Measurements from ENCODE around the gene ATP8B1. TPM values are rescaled to one million over a fixed set of nuclear protein-coding genes. Genes with fewer than 3 reads are reported as not detected.

The ATP8B1 gene
- total and polyA plus RNA-seq, 2 of the 8 experiments (the other 6 are each of a cell fraction or from before 2014, with no cell fraction given) = 1.1 to 4.6 TPM

GRCh38 chr18:57819119-57819518 lies 16.0 kb upstream of the ATP8B1 start:
- H3K18ac ChIP-seq (ENCODE audit: extremely low read depth, low read length) = no peak overlapping the region
- FAIRE-seq (no peak), DNase-seq (ENCODE audit: low read depth in 1 of 2, low spot score in 2 of 2) (no peak)
- POLR2A ChIA-PET (ENCODE audit: partially characterized antibody) = no interaction called here
- no peak overlapping the region for H2AK5ac ChIP-seq (ENCODE audit: low read depth, low read length)
- no peak overlapping the region for H4K8ac ChIP-seq (ENCODE audit: extremely low read depth, insufficient read depth, low read length)
- no peak overlapping the region for H3K14ac ChIP-seq (ENCODE audit: insufficient read length)
- no peak overlapping the region for H2BK20ac ChIP-seq (ENCODE audit: low read length)
- no peak overlapping the region for H2BK5ac ChIP-seq (ENCODE audit: low read depth, low read length)
- CTCF ChIA-PET (ENCODE audit: partially characterized antibody) = no interaction called here
- peaks cover 0 to 2% of the 10 kb centered on the region in 2 experiments for H4K20me1 ChIP-seq (replicated peaks in 1 of 2; ENCODE audit: control insufficient read depth in 1 of 2, insufficient read depth in 2 of 2, low read length in 2 of 2)
- WGBS, 2 experiments (ENCODE audit: extremely low coverage in 1 of 2, insufficient coverage in 1 of 2, insufficient read length in 1 of 2, insufficient replicate concordance in 2 of 2, low coverage in 1 of 2, low lambda C conversion rate in 2 of 2, missing lambda C conversion rate in 1 of 2) = 94% methylated on average over 3 of the region's 3 CpGs; no CpG with 5 or more reads in 1 of the 2 experiments
- H2BK12ac ChIP-seq (ENCODE audit: low read depth, low read length) = no peak overlapping the region
- H3K4ac ChIP-seq (replicated peaks; ENCODE audit: insufficient read length, low read depth, low read length) = no peak overlapping the region
- no peak overlapping the region for H3K27ac ChIP-seq (ENCODE audit: low read depth, low read length)
- no peaks in the 10 kb centered on the region for H3K4me1 ChIP-seq (replicated peaks in 1 of 4; ENCODE audit: control insufficient read depth in 3 of 4, insufficient read depth in 4 of 4, low read length in 3 of 4)
- no peaks in the 10 kb centered on the region for H3K9me3 ChIP-seq (ENCODE audit: insufficient read depth in 2 of 2, low read depth in 1 of 2, low read length in 1 of 2)
- H4K91ac ChIP-seq (replicated peaks; ENCODE audit: insufficient read length, low read length) = no peak overlapping the region
- no peaks in the 10 kb centered on the region for H3K79me1 ChIP-seq (ENCODE audit: low read depth, low read length)
- no peak overlapping the region for H3K56ac ChIP-seq (replicated peaks; ENCODE audit: insufficient read length, low read depth, low read length)
- no peaks in the 10 kb centered on the region for H3K23me2 ChIP-seq (ENCODE audit: low read depth, low read length)
- H3K9ac ChIP-seq (replicated peaks in 1 of 4; ENCODE audit: extremely low read depth in 1 of 4, low read depth in 3 of 4, low read length in 3 of 4) = no peak overlapping the region
- no peak overlapping the region for H3K23ac ChIP-seq (ENCODE audit: insufficient read length)
- no peak overlapping the region for H3K4me2 ChIP-seq (ENCODE audit: insufficient read depth in 1 of 2, low read depth in 2 of 2, low read length in 2 of 2)
- H3K4me3 ChIP-seq (ENCODE audit: extremely low read depth in 1 of 4, insufficient read depth in 2 of 4, low read depth in 3 of 4, low read length in 4 of 4) = no peak overlapping the region
- H2BK15ac ChIP-seq (ENCODE audit: low read length) = no peak overlapping the region
- no peaks in the 10 kb centered on the region for H3K36me3 ChIP-seq (ENCODE audit: control insufficient read depth in 2 of 4, insufficient read depth in 4 of 4, low read length in 3 of 4)
- no peak overlapping the region for H4K5ac ChIP-seq (ENCODE audit: insufficient read length, low read depth, low read length)
- H3K79me2 ChIP-seq (ENCODE audit: control insufficient read depth in 1 of 2, insufficient read depth in 2 of 2, low read length in 2 of 2) = no peaks in the 10 kb centered on the region
- H2AFZ ChIP-seq (ENCODE audit: low read length) = no peak overlapping the region
- H3K27me3 ChIP-seq (replicated peaks in 1 of 4; ENCODE audit: control insufficient read depth in 3 of 4, extremely low read depth in 1 of 4, insufficient read depth in 3 of 4, low read length in 3 of 4) = no peaks in the 10 kb centered on the region
- H2BK120ac ChIP-seq (replicated peaks; ENCODE audit: low read depth, low read length) = no peak overlapping the region
- no peak for TF ChIP-seq ATF3 (IDR thresholded peaks at IDR 0.05; ENCODE audit: insufficient read depth, low read depth, low read length)
- TF ChIP-seq, protein P1, sequence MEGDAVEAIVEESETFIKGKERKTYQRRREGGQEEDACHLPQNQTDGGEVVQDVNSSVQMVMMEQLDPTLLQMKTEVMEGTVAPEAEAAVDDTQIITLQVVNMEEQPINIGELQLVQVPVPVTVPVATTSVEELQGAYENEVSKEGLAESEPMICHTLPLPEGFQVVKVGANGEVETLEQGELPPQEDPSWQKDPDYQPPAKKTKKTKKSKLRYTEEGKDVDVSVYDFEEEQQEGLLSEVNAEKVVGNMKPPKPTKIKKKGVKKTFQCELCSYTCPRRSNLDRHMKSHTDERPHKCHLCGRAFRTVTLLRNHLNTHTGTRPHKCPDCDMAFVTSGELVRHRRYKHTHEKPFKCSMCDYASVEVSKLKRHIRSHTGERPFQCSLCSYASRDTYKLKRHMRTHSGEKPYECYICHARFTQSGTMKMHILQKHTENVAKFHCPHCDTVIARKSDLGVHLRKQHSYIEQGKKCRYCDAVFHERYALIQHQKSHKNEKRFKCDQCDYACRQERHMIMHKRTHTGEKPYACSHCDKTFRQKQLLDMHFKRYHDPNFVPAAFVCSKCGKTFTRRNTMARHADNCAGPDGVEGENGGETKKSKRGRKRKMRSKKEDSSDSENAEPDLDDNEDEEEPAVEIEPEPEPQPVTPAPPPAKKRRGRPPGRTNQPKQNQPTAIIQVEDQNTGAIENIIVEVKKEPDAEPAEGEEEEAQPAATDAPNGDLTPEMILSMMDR (IDR thresholded peaks at IDR 0.05; ENCODE audit: control extremely low read depth in 1 of 3, insufficient read depth in 1 of 3, low read depth in 1 of 3, low read length in 3 of 3) = no peak
- TF ChIP-seq EZH2 (IDR thresholded peaks at IDR 0.05; ENCODE audit: low read depth, low read length, severe bottlenecking) = no peak
- no peak for TF ChIP-seq FOSL1 (IDR thresholded peaks at IDR 0.05; ENCODE audit: insufficient read depth, low read depth, low read length)
- TF ChIP-seq RNF2 (IDR thresholded peaks at IDR 0.05; ENCODE audit: borderline replicate concordance, low read depth, low read length, missing control alignments, poor library complexity, severe bottlenecking) = no peak
- no peak for TF ChIP-seq SIN3A (conservative IDR thresholded peaks at IDR 0.05 in 1 of 2, IDR thresholded peaks at IDR 0.05 in 1 of 2; ENCODE audit: low read depth in 1 of 2, low read length in 2 of 2)
- no peak for TF ChIP-seq NRF1 (IDR thresholded peaks at IDR 0.05; ENCODE audit: low read depth, low read length)
- TF ChIP-seq CTBP2 (IDR thresholded peaks at IDR 0.05; ENCODE audit: borderline replicate concordance, insufficient read depth, insufficient read length, low read length) = no peak
- no peak for TF ChIP-seq ASH2L (IDR thresholded peaks at IDR 0.05; ENCODE audit: low read length)
- TF ChIP-seq SUZ12 (IDR thresholded peaks at IDR 0.05; ENCODE audit: low read length) = no peak

All from H1 (cell line).